ENCODE measurements around the gene VAV2.

DNA sequence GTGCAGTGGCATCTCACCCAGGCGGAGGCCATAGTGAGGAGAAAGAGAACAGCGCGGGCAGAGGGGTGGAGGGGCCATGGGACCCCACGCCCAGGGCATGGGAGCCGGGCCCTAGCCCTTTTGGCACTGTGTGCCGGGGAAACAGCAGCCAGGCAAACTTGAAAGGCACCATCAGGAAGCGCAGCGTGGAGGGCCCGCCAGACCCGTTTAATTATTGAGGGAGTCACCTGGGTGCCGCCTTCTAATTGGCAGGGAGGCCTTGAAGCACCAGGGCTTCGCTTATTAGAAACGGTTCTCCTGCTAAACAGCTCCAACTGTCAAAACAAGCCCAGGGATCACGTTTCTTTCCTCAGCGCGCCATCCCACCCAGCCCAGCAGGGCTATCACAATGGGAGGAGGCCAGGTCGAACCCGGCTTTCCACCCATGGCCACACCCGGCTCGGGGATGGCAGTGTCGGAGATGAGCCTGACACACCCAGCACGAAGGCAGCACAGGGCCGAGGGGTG lies 149.3 kb downstream of the VAV2 start:
- TF ChIP-seq ARNTL (CRISPR knock-in tag; IDR thresholded peaks at IDR 0.05; ENCODE audit: borderline replicate concordance, low read depth): no peak
- no peak for TF ChIP-seq ZFP3 (CRISPR knock-in tag; IDR thresholded peaks at IDR 0.05)
- no peak for TF ChIP-seq SNAI2 (CRISPR knock-in tag; IDR thresholded peaks at IDR 0.05)
